Measurements from ENCODE around the gene TP53I11. TPM values are rescaled to one million over a fixed set of nuclear protein-coding genes. Genes with fewer than 3 reads are reported as not detected.

Gene TP53I11
- total and polyA plus RNA-seq, 2 donors (not counting 3 experiments of a cell fraction or from before 2014, with no cell fraction given), result 31.5 to 79.4 TPM

DNA sequence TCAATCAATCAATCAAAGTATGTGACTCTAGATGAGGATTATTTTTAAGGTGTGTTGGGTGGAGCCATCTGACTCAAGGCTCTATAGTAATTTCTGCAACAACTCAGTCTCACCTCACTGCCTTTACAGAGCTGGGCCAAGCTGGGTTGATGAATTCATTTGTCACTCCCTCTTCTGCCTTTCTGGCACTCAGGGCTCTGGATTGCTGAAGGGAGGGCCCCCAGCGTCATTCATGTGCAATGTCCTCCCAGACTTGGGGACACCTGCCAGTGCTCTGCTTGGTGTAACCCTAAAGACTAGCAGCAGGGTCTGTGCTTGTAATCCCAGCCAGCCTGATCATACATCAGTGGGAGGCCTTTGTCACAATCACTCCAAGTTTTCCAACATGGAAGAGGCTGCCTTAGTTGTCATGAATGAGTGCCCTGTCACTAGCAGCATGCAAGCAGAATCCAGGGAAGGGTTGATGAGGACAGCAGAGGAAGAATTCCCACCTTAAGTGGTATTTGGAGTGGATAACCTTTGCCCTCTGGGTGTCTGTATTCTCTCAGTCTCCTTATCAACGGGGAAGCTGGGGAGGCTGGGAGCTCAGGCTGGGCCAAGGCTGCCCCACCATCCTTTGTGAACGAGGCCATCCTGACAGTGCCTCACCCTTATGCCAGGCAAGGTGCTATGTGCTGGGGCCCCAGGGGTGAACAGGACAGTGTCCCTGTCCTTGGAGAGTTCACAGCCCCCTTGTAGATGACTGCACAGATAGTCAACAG lies 2.0 kb upstream of the TP53I11 start:
- Histone ChIP-seq H3K9ac (replicated peaks; ENCODE audit: extremely low read depth, insufficient read depth, low read length) (no peak overlapping the region), H3K79me2 (ENCODE audit: control insufficient read depth, insufficient read depth, low read length) (no peaks in the 10 kb centered on the region), H3K9me1 (replicated peaks; ENCODE audit: control insufficient read depth, extremely low read depth, insufficient read depth, low read length) (no peaks in the 10 kb centered on the region), H4K20me1 (replicated peaks; ENCODE audit: control insufficient read depth, extremely low read depth, insufficient read depth, low read length) (peaks cover 2% of the 10 kb centered on the region), H3K4me2 (ENCODE audit: insufficient read depth, low read length) (no peak overlapping the region), H3K4me1 (ENCODE audit: control insufficient read depth, extremely low read depth, insufficient read depth, low read length) (peaks cover 16% of the 10 kb centered on the region), H2AFZ (ENCODE audit: low read depth, low read length) (no peak overlapping the region), H3K27ac (ENCODE audit: insufficient read depth, low read depth, low read length) (no peak overlapping the region), H3K9me3 (replicated peaks; ENCODE audit: control insufficient read depth, insufficient read depth, low read length) (no peaks in the 10 kb centered on the region), H3K4me3 (replicated peaks in 1 of 3; ENCODE audit: insufficient read depth in 1 of 3, low read depth in 1 of 3, low read length in 3 of 3) (no peak overlapping the region), H3K36me3 (ENCODE audit: control insufficient read depth in 2 of 2, extremely low read depth in 1 of 2, insufficient read depth in 2 of 2, low read length in 2 of 2) (no peaks in the 10 kb centered on the region), H3K27me3 (ENCODE audit: control insufficient read depth in 2 of 2, insufficient read depth in 2 of 2, low read length in 2 of 2) (no peaks in the 10 kb centered on the region)
- ChIA-PET CTCF (interaction anchor here (1.0 to 1.2 kb wide), 4 partner anchors 16 to 153 kb away, joined by 3 to 4 read pairs (median 3); no protein-coding TSS in a partner anchor), POLR2A (no interaction called here)
- intact Hi-C loops (cut with micrococcal nuclease), result loop anchor here (10.0 kb wide), 1 partner anchor 712 kb away; the partner anchor contains the start of gene CHST1
- TF ChIP-seq MYC (IDR thresholded peaks at IDR 0.05; ENCODE audit: low read depth, low read length) (no peak), EZH2 (IDR thresholded peaks at IDR 0.05; ENCODE audit: borderline replicate concordance, low read depth, low read length, severe bottlenecking) (no peak), JUN (IDR thresholded peaks at IDR 0.05; ENCODE audit: borderline replicate concordance, insufficient read depth, insufficient read length, low read depth) (no peak), GATA2 (IDR thresholded peaks at IDR 0.05; ENCODE audit: insufficient read depth, insufficient read length, low read depth, low read length) (no peak), POLR2AphosphoS5 (IDR thresholded peaks at IDR 0.05; ENCODE audit: insufficient read depth, low read depth, low read length) (no peak), POLR2A (IDR thresholded peaks at IDR 0.05; ENCODE audit: low read depth, low read length) (no peak), FOS (IDR thresholded peaks at IDR 0.05; ENCODE audit: borderline replicate concordance, insufficient read depth, low read length) (no peak)
- TF ChIP-seq, protein P1, sequence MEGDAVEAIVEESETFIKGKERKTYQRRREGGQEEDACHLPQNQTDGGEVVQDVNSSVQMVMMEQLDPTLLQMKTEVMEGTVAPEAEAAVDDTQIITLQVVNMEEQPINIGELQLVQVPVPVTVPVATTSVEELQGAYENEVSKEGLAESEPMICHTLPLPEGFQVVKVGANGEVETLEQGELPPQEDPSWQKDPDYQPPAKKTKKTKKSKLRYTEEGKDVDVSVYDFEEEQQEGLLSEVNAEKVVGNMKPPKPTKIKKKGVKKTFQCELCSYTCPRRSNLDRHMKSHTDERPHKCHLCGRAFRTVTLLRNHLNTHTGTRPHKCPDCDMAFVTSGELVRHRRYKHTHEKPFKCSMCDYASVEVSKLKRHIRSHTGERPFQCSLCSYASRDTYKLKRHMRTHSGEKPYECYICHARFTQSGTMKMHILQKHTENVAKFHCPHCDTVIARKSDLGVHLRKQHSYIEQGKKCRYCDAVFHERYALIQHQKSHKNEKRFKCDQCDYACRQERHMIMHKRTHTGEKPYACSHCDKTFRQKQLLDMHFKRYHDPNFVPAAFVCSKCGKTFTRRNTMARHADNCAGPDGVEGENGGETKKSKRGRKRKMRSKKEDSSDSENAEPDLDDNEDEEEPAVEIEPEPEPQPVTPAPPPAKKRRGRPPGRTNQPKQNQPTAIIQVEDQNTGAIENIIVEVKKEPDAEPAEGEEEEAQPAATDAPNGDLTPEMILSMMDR (IDR thresholded peaks at IDR 0.05; ENCODE audit: extremely low read depth in 1 of 2, insufficient read depth in 1 of 2, low read depth in 1 of 2, low read length in 2 of 2), result no peak
- TF ChIP-seq, protein P2, sequence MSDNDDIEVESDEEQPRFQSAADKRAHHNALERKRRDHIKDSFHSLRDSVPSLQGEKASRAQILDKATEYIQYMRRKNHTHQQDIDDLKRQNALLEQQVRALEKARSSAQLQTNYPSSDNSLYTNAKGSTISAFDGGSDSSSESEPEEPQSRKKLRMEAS (IDR thresholded peaks at IDR 0.05; ENCODE audit: insufficient read depth, insufficient read length), result no peak
- dilution Hi-C loops (cut with MboI; ENCODE audit: extremely low pct_ligation_motif_present, low sequenced_read_pairs), result no loop called here
- DNase-seq (ENCODE audit: low read depth, low spot score) (no peak), FAIRE-seq (no peak)
- no TSS peak for BruUV-seq (replicated peaks)

Data from endothelial cell of umbilical vein (primary cell).